Measurements from ENCODE around the gene PTPN4.
A peak's percentile ranks its signal among the peaks of the same experiment; 100 is the strongest.

PTPN4 gene

GRCh38 chr2:119859528-119859927 is 99.8 kb downstream of the PTPN4 start:
- DNase-seq (ENCODE audit: low spot score), result no peak

- no peak for DNase-seq (ENCODE audit: low spot score)
Measured at GRCh38 chr2:119860924-119861323, 101.2 kb downstream of the PTPN4 start.

- DNase-seq (ENCODE audit: low spot score), result no peak
Measured at GRCh38 chr2:119862127-119862889, 102.6 kb downstream of the PTPN4 start.

DNA sequence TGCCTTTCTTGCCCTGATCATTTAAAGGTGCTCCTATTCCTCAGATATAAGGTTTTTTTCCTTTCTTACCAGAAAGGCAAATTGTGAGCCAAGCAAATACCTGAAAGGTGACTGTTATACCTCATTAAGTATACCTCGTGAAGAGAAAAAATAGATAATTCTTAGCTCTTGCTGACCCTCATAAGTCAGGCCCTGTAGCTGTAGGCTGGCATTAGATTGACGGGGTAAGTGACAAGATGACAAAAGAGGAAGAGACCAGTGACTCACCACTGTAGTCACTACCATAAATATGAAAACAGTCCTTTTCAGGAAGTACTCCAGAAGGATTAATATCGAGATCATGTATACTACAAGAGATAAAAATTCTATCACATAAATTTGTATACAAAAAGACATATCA is 104.6 kb downstream of the PTPN4 start:
- DNase-seq (ENCODE audit: low spot score), result peak; percentile 20

GRCh38 chr2:119871725-119872124 is 112.0 kb downstream of the PTPN4 start:
- DNase-seq (ENCODE audit: low spot score), result no peak

DNA sequence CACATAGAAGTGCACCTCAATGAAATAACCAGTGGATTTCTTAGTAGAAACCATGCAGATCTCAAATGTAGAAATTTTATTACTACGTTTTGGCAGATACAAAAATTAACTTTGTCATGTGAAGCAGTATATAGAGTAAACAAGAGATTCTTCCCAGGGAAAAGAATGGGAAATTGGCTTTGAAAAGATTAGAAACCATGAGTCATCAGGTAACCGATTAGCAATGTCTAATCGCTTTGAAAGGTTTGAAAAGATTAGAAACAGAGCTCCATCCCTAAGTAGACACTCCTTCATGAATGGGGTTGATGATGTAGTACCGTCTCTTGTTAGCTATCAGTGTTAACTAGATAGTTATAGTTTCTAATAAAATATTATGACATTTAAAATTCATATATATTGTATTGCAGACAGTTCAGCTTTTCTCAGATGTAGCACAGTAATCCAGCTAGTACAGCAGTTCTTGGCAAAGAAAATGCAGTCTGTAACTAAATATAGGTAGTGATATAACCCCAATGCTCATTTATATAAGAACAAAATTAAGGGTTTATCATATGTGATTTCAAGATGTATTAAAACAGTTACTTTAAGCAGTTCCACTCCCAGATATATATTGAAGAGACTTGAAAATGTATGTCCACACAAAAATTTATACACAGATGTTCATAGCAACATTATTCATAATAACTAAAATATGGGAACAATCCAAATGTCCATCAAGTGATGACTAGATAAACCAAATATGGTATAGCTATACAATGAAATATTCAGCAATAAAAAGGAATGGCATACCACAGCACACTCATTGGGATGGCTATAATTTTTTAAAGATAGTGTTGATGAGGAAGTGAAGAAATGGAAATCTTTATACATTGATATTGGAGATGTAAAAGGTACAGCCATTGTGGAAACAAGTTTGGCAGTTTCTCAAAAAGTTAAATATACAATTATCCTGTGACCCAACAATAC is 113.9 kb downstream of the PTPN4 start:
- no peak for DNase-seq (ENCODE audit: low spot score)

- DNase-seq (ENCODE audit: low spot score), result no peak
Measured at GRCh38 chr2:119879502-119879901, 119.8 kb downstream of the PTPN4 start.

- DNase-seq (ENCODE audit: low spot score), result no peak
Measured at GRCh38 chr2:119888680-119889079, 129.0 kb downstream of the PTPN4 start.

DNA sequence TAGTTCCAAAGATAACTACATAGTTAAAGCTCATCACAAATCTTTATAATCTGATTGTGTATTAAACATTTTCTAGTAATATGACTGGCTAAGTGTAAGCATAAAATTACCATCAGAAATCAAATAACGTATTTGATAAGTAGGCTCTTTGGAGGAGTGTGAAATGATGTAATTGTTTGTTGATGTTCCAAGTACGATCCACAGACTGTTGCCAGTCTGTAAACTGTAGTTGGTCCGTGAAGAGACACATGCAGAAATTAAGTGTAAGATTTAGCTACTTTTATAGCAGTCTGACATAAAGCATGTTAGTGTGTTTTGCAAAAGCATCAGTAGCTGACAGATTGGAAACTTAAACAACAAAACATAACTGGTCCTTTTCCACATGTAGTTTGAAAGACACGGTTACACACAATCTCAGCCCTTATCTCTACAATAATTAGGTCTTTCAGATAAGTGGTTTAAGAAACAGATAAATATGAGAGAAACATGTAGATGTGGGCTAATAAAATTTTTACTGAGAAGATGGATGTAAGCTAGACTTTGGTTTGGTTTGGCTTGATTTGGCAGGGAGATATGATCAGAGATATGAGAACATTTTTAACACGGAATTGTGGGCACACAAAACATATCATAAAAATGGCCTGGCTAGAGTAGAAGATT is 138.1 kb downstream of the PTPN4 start:
- DNase-seq (ENCODE audit: low spot score), result no peak

DNA sequence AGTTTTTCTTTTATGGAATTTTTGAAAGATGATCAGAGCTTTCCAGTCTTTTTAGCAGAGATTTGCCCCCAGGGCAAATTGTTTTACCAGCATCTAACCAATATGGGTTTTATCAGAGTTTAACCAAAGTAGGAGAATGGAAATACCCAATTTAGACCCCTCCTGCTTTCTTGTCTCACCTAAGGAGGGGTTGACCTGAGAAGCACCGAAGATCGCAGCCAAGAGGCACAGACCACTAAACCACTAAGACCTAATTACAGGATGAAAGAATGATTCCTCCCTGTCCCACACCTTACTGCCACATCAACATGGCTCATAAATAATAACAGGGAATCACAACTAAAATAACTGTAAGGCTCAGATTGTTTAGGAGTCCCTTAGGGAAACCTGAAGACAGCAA is 141.3 kb downstream of the PTPN4 start:
- no peak for DNase-seq (ENCODE audit: low spot score)

GRCh38 chr2:119910566-119910965 is 150.8 kb downstream of the PTPN4 start:
- DNase-seq (ENCODE audit: low spot score), result no peak

- no peak for DNase-seq (ENCODE audit: low spot score)
Measured at GRCh38 chr2:119914266-119914665, 154.5 kb downstream of the PTPN4 start.

DNA sequence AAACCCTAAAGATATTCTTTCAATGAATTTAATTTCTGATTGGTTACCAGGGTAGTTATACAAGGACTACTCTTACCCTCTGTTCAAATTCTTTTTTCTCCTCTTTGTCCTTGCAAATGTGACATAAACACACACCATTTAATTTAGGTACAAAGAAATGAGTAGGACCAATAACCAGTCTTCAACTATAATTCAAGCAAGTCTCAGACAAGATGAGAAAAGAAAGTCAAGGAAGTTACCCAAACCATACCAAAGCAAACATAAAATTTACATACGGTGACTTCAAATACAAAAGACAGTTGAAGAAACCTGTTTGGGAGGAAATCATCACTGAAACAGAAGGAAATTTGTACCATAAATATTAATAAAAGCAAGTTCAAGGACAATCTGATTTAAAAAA is 162.1 kb downstream of the PTPN4 start:
- DNase-seq (ENCODE audit: low spot score), result no peak

- no peak for DNase-seq (ENCODE audit: low spot score)
Measured at GRCh38 chr2:119922699-119923098, 163.0 kb downstream of the PTPN4 start.

DNA sequence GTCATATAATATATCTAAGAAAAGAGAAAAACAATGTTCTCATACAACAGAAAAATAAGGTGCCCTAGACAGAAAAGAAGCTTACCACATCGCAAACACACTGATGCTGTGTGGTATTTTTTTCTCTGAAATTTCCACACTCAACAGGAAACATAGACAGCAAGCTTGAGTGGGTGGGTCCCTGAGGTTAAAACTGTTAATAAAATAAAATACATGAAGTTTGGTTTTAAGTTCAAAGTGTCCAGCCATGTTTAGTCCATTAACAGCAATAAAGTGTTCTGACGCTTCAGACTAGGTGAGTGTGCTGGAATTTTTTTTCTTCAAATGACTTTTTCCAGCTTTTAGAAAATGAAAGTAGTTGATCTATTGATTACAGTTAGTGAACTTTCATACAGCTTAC is 169.8 kb downstream of the PTPN4 start:
- DNase-seq (ENCODE audit: low spot score), result peak; percentile 89

- DNase-seq (ENCODE audit: low spot score), result no peak
Measured at GRCh38 chr2:119932809-119933208, 173.1 kb downstream of the PTPN4 start.

DNA sequence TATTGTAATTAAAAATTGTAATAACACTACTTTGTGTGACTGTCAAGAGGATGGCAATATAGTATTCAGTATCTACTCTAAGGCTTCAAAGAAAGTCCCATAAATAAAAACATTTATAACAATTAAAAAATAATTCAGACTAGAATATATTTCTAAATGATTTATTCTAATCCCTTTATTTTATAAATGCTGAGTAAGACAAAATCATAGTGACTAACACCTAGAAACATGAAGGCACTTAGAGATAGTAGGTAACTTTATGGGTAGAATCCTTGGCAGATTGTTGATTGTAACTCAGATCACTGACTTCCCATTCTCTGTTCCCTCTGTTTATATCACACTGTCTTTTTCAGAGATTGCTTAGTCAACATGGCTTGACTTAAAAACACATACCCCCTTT is 174.6 kb downstream of the PTPN4 start:
- no peak for DNase-seq (ENCODE audit: low spot score)

DNA sequence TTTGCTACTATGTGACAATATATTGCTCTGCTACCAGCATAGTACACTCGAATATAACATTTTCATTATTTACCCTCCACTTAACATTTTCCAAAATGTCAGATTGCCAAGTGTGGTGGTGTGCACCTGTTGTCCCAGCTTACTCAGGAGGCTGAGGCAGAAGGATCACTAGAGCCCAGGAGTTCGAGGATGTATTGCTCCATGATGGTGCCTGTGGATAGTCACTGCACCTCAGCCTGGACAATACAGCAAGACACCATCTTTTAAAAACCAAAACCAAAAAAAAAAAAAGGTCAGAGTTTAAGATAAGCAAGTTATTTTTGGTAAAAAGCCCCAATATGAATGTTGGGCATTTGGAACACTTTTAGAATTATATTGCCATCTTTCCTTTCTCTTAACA is 178.0 kb downstream of the PTPN4 start:
- DNase-seq (ENCODE audit: low spot score), result no peak

DNA sequence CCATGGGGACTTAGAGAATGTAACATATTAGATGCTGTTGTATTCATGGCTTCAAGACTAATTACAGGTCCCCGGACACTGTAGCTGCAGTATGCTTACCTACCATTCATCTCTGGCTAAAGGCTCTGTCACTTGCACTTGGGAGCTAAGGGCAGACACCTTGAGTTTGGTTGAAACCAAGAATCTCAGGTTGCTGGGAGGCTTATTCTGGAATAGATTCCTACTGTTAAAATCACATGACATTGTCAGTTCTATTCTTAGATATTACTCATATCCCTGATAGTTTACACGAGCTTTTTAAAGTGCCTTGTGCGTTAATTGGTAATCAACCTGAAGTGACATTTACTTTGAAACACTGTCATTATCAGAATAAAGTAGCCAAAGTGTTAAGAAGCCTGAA is 180.2 kb downstream of the PTPN4 start:
- no peak for DNase-seq (ENCODE audit: low spot score)

GRCh38 chr2:119940856-119941255 is 181.1 kb downstream of the PTPN4 start:
- no peak for DNase-seq (ENCODE audit: low spot score)

- DNase-seq (ENCODE audit: low spot score), result no peak
Measured at GRCh38 chr2:119941388-119941787, 181.7 kb downstream of the PTPN4 start.

DNA sequence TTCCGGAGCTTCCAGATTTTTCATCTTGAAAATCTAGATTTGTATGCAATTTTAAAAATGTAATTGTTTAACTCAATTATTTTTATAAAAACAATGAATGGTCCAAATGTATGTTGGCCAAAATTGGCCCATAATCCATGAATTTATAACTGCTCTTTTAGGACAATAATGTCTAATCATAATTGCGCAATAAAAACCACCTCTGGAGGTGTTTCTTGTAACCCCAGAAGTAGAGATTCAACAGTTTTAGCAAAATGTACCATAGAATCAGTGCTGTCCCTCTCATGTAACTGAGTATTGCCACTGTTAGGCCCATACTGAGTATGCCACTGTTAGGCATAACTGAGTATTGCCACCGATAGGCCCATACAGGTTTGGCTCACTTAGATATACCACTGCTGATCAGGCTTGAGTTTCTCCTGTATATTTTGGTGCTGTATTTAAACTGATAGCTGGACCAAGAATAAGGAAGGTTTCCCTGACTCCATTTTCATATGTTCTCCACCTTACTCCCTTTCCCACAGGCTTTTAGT is 182.3 kb downstream of the PTPN4 start:
- DNase-seq (ENCODE audit: low spot score), result no peak
